Smooth muscle cell of the brain vasculature (primary cell): Measurements from ENCODE around the gene ANTKMT.

Experiments
- DNase-seq: peaks from one replicate; pipeline ENCODE4 v3.0.0-alpha.2; 2012; ENCODE audit warnings: low read depth, low spot score

The ANTKMT gene

GRCh38 chr16:763369-764183 is 42.6 kb downstream of the ANTKMT start:
- no peak for DNase-seq

GRCh38 chr16:764184-764750 is 43.3 kb downstream of the ANTKMT start:
- no peak for DNase-seq

DNA sequence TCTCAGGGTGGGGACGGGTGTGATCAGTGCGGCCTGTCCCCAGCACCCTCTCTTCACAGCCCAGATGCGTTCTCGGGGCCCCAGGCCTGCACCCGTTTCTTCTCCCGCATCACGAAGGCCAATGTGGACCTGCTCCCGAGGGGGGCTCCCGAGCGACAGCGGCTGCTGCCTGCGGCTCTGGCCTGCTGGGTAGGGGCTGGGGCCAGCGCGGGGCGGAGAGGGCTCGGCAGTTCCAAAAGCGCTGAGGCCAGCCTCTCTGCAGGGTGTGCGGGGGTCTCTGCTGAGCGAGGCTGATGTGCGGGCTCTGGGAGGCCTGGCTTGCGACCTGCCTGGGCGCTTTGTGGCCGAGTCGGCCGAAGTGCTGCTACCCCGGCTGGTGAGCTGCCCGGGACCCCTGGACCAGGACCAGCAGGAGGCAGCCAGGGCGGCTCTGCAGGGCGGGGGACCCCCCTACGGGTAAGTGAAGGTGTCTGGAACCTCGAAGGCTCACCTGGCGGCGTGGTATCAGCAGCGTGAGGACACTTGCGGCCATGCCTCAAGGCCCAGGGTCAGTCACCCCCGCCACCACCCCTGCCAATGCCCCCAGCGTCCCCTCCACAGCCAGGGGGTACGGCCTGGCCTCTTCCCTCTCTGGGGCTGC is 44.0 kb downstream of the ANTKMT start:
- DNase-seq: no peak

GRCh38 chr16:765488-765865 is 44.5 kb downstream of the ANTKMT start:
- no peak for DNase-seq

DNA sequence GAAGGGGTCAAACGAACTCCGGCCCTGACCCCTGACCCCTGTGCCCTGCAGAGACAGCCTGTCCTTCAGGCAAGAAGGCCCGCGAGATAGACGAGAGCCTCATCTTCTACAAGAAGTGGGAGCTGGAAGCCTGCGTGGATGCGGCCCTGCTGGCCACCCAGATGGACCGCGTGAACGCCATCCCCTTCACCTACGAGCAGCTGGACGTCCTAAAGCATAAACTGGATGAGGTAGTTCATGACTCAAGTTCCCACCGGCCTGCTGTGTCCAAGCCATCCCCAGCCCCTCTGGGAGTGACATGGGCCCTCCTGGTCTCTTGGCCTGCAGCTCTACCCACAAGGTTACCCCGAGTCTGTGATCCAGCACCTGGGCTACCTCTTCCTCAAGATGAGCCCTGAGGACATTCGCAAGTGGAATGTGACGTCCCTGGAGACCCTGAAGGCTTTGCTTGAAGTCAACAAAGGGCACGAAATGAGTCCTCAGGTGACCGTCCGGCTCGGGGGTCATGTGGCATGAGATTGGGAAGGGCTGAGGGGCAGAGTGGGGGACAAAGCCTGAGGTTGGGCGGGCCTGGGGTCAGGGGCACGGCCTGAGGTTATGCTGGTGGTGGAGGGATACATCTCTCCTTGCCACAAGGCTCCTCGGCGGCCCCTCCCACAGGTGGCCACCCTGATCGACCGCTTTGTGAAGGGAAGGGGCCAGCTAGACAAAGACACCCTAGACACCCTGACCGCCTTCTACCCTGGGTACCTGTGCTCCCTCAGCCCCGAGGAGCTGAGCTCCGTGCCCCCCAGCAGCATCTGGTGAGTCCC is 45.3 kb downstream of the ANTKMT start:
- DNase-seq: no peak

DNA sequence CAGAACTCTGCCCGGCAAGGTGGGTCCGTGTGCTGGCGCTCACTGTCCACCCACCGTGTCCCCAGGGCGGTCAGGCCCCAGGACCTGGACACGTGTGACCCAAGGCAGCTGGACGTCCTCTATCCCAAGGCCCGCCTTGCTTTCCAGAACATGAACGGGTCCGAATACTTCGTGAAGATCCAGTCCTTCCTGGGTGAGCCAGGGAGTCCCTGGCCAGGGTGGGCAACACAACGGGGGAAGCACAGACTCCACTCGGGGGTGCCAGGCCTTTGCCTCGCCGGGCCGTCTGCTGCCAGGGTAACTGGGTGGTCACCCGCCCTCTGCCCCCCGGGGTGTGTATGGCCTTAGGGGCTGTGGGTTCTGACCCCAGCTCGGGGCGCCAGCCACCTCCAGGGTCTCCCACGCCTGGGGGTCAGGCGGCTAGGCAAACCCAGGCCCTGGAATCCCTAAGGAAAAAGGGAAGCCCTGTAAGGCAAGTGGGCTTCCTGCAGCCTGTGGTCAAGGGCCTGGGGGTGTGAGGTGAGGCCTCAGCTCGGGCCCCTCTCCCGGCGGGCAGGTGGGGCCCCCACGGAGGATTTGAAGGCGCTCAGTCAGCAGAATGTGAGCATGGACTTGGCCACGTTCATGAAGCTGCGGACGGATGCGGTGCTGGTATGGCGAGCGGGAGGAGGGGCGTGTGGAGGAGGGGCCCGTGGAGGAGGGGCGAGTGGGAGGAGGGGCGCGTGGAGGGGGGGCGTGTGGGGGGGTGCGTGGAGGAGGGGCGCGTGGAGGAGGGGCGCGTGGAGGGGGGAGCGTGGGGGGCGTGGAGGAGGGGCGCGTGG is 46.1 kb downstream of the ANTKMT start:
- no peak for DNase-seq

- no peak for DNase-seq
Measured at GRCh38 chr16:767743-768235, 46.8 kb downstream of the ANTKMT start.

- DNase-seq: no peak
Measured at GRCh38 chr16:768428-768827, 47.5 kb downstream of the ANTKMT start.

GRCh38 chr16:769184-769784 is 48.3 kb downstream of the ANTKMT start:
- DNase-seq: no peak

- no peak for DNase-seq
Measured at GRCh38 chr16:769934-770333, 49.0 kb downstream of the ANTKMT start.

DNA sequence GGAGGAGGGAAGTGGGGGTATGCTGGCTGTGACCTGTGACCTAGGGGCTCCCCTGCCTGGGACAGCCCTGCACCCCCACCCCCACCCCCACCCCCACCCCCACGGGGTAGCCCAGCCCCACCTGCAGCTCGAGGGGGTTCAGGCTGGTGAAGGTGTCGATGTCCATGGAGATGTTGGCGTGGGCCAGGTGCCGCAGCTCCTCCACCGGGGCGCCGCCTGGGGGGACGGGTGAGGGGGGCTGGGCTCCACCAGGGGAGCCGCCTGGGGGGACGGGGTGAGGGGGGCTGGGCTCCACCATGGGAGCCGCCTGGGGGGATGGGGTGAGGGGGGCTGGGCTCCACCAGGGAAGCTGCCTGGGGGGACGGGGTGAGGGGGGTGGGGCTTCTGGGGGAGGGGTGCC is 49.5 kb downstream of the ANTKMT start:
- DNase-seq: no peak
